ENCODE measurements around the gene LRSAM1.

DNA sequence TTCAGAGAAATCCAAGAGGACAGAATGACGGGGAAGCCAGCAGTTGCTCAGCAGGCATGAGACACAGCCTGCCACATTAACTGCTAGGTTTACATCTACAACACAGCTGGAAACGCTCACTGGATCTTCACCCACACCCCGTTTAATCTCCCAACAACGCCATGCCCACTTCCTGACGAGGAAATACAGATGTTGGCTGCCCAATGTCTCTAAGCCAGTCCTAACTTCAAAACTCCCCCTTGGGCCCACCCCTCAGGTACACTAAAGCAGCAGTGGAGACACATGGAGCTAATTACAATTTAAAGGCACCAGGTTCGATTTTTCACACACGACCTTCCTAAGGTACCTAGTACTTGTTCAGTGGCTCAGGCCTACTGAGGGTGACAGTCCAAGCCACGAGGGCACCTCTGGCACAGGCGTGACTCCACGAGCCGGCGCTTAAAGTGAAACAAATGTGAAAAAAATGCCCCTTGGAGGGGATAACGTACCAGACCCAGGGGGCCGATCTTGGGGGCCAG, 1.0 kb upstream of the LRSAM1 start:
- TF ChIP-seq, protein P1, sequence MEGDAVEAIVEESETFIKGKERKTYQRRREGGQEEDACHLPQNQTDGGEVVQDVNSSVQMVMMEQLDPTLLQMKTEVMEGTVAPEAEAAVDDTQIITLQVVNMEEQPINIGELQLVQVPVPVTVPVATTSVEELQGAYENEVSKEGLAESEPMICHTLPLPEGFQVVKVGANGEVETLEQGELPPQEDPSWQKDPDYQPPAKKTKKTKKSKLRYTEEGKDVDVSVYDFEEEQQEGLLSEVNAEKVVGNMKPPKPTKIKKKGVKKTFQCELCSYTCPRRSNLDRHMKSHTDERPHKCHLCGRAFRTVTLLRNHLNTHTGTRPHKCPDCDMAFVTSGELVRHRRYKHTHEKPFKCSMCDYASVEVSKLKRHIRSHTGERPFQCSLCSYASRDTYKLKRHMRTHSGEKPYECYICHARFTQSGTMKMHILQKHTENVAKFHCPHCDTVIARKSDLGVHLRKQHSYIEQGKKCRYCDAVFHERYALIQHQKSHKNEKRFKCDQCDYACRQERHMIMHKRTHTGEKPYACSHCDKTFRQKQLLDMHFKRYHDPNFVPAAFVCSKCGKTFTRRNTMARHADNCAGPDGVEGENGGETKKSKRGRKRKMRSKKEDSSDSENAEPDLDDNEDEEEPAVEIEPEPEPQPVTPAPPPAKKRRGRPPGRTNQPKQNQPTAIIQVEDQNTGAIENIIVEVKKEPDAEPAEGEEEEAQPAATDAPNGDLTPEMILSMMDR (IDR thresholded peaks at IDR 0.05; ENCODE audit: low read depth, low read length): no peak
- TF ChIP-seq POLR2A (IDR thresholded peaks at IDR 0.05; ENCODE audit: extremely low read depth, insufficient read length): no peak

Data from NB4 (cell line).